Measurements from ENCODE around the gene HIBCH. TPM values are rescaled to one million over a fixed set of nuclear protein-coding genes. Genes with fewer than 3 reads are reported as not detected.

The HIBCH gene
- total and polyA plus RNA-seq, 4 donors: 20.2 to 65.2 (median 32.8) TPM

- no peak overlapping the region for H3K9ac ChIP-seq (ENCODE audit: low read depth in 1 of 2, low read length in 2 of 2)
- H3K27me3 ChIP-seq (ENCODE audit: control insufficient read depth in 4 of 4, insufficient read depth in 4 of 4, low read length in 3 of 4): no peaks in the 10 kb centered on the region
- DNase-seq (ENCODE audit: low spot score): no peak
- WGBS: 94% methylated on average over 13 of the region's 13 CpGs
- H3K4me3 ChIP-seq (ENCODE audit: low read depth in 1 of 3, low read length in 3 of 3): no peak overlapping the region
- TF ChIP-seq ZBTB33 (IDR thresholded peaks at IDR 0.05) (no peak), REST (IDR thresholded peaks at IDR 0.05) (no peak), YY1 (IDR thresholded peaks at IDR 0.05) (no peak), RXRA (IDR thresholded peaks at IDR 0.05) (no peak), SP1 (IDR thresholded peaks at IDR 0.05) (no peak), JUND (IDR thresholded peaks at IDR 0.05) (no peak), GABPA (IDR thresholded peaks at IDR 0.05 in 1 of 2, conservative IDR thresholded peaks at IDR 0.05 in 1 of 2) (no peak), CTCF (IDR thresholded peaks at IDR 0.05; ENCODE audit: low read depth, low read length, missing input control) (no peak), NR2F2 (IDR thresholded peaks at IDR 0.05) (no peak), FOXA2 (IDR thresholded peaks at IDR 0.05) (no peak), FOXA1 (IDR thresholded peaks at IDR 0.05) (no peak), HNF4A (conservative IDR thresholded peaks at IDR 0.05) (no peak), MAX (IDR thresholded peaks at IDR 0.05) (no peak), ATF3 (IDR thresholded peaks at IDR 0.05) (no peak), HNF4G (IDR thresholded peaks at IDR 0.05) (no peak)
- H3K27ac ChIP-seq (ENCODE audit: low read depth in 1 of 2, low read length in 2 of 2): no peak overlapping the region
- H3K9me3 ChIP-seq (ENCODE audit: control insufficient read depth in 4 of 4, low read length in 3 of 4): no peaks in the 10 kb centered on the region
- H3K4me1 ChIP-seq (ENCODE audit: control insufficient read depth in 4 of 4, insufficient read depth in 4 of 4, low read length in 3 of 4): peaks cover 0 to 10% (median 3%) of the 10 kb centered on the region in 4 donors
- no peaks in the 10 kb centered on the region for H3K36me3 ChIP-seq (ENCODE audit: control insufficient read depth in 4 of 4, insufficient read depth in 3 of 4, low read depth in 1 of 4, low read length in 3 of 4)
These were observed 142.2 kb downstream of the HIBCH start for GRCh38 chr2:190177249-190178040.

All from liver (tissue), 9 donors.